ENCODE results near the gene BCL2L1.
A peak's percentile ranks its signal among the peaks of the same experiment; 100 is the strongest.

Gene BCL2L1

GRCh38 chr20:31723319-31724078, 831 bp upstream of the BCL2L1 start:
- peak; percentile 96 for DNase-seq

- no peak for DNase-seq
Observed at GRCh38 chr20:31723069-31723318, 326 bp upstream of the BCL2L1 start.

GRCh38 chr20:31721408-31722256, 1.0 kb downstream of the BCL2L1 start:
- no peak for DNase-seq

GRCh38 chr20:31720486-31721407, 1.9 kb downstream of the BCL2L1 start:
- DNase-seq: no peak

- no peak for DNase-seq
Observed at GRCh38 chr20:31719644-31720485, 2.8 kb downstream of the BCL2L1 start.

GRCh38 chr20:31718952-31719643, 3.6 kb downstream of the BCL2L1 start:
- peak; percentile 30 for DNase-seq

- peak; percentile 90 for DNase-seq
Observed at GRCh38 chr20:31717478-31718201, 5.0 kb downstream of the BCL2L1 start.

GRCh38 chr20:31716818-31717477, 5.7 kb downstream of the BCL2L1 start:
- DNase-seq: no peak

GRCh38 chr20:31716351-31716750, 6.3 kb downstream of the BCL2L1 start:
- DNase-seq: no peak

GRCh38 chr20:31715766-31716165, 6.9 kb downstream of the BCL2L1 start:
- DNase-seq: no peak

- no peak for DNase-seq
Observed at GRCh38 chr20:31713312-31714273, 9.1 kb downstream of the BCL2L1 start.

- DNase-seq: no peak
Observed at GRCh38 chr20:31712564-31713311, 9.9 kb downstream of the BCL2L1 start.

GRCh38 chr20:31712112-31712553, 10.5 kb downstream of the BCL2L1 start:
- DNase-seq: no peak

- DNase-seq: no peak
Observed at GRCh38 chr20:31711179-31712111, 11.2 kb downstream of the BCL2L1 start.

- no peak for DNase-seq
Observed at GRCh38 chr20:31710423-31711108, 12.1 kb downstream of the BCL2L1 start.

- DNase-seq: no peak
Observed at GRCh38 chr20:31709939-31710338, 12.7 kb downstream of the BCL2L1 start.
